IPS-NIHi11 (cell line): ENCODE measurements around the gene RAB44.

Experiments used
- DNase-seq: peaks from one replicate; pipeline ENCODE4 v3.0.0; 2012; ENCODE audit warnings: mixed read lengths, low spot score

RAB44 gene

GRCh38 chr6:36666826-36667591 is 30.6 kb upstream of the RAB44 start:
- peak; percentile 79 for DNase-seq

DNA sequence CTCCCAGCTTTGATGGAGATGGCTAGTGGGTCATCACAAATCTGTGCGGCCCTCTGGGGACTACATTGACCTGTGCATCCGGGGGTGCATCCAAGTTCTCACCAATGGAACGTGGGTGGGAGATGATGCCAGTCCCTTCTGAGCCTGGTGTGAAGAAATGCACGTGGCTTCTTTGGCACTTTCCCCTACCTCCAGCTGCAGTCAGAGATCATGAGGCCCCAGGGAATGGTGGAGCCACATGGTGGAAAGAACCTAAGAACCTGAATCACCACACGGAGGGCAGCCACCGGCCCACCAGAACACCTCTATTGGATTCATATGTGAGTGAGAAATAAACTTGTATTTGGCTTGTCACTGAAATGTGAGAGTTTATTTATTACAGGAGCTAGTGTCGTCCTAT is 29.0 kb upstream of the RAB44 start:
- no peak for DNase-seq

DNA sequence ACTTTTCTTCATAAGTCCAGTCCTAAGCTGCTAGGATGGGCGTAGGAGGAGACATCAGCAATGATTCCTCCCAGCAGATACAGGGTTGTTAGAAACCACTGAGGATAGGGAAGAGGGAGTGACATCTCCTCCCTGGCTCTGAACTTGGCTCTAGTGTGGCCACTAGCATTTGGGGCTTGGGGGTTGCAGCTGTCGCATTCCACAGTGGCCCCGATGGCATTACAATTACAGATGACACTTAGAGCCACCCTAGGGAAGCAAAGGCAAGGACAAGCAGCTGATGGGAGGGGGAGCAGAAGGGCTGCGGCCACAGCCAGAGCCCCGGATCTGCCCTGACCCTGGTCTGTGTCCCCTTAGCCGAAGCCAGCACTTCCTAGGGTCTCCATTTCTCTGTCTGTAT is 28.6 kb upstream of the RAB44 start:
- no peak for DNase-seq

DNA sequence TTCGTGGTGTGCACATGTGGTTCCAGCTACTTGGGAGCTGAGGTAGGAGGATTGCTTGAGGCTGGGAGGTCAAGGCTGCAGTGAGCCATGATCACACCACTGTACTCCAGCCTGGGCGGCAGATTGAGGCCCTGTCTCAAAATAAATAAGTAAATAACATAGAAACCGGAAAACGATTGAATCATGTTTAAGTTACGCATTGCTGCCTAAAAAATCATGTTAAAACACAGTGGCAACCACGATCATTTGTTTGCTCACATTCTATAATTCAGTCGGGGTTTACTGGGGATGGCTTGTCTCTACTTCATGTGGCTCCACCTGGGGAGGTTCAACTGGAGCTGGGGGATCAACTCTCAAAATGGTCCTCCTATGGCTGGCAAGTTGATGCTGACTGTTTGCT is 27.4 kb upstream of the RAB44 start:
- DNase-seq: no peak

GRCh38 chr6:36671687-36672375 is 25.8 kb upstream of the RAB44 start:
- no peak for DNase-seq

DNA sequence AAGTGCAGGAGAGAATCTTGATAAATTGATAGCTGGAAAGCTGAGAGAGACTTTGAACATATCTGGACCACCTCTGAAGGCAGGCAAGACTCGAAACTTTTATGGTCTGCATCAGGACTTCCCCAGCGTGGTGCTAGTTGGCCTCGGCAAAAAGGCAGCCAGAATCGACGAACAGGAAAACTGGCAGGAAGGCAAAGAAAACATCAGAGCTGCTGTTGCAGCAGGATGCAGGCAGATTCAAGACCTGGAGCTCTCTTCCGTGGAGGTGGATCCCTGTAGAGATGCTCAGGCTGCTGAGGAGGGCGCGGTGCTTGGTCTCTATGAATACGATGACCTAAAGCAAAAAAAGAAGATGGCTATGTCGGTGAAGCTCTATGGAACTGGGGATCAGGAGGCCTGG is 23.7 kb upstream of the RAB44 start:
- no peak for DNase-seq

GRCh38 chr6:36674942-36675341 is 22.7 kb upstream of the RAB44 start:
- DNase-seq: no peak

DNA sequence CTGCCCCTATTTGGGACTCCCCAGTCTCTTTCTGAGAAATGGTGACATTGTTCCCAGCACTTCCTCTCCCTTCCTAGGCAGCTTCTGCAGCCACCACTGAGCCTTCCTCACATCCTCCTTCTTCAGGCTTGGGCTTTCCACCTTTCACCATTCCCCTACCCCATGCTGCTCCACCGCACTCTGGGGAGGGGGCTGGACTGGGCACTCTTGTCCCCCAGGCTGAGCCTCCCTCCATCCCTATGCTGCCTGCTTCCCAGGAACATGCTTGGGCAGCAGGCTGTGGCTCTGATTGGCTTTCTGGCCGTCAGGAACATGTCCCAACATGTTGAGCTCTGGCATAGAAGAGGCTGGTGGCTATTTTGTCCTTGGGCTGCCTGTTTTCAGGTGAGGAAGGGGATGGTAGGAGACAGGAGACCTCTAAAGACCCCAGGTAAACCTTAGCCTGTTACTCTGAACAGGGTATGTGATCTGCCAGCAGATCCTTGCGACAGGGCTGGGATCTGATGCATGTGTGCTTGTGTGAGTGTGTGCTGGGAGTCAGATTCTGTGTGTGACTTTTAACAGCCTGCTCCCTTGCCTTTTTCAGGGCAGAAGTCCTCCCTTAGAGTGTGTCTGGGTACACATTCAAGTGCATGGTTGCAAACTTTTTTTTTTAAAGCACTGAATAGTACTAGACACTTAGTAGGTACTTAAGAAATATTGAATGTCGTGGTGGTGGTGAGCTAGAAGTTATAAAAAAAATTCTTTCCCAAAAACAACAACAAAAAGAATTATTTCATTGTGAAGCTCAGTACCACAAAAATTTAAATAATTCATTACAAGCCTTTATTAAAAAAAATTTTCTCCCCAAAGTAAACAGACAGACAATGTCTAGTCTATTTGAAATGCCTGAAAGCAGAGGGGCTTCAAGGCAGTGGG is 21.2 kb upstream of the RAB44 start:
- no peak for DNase-seq

DNA sequence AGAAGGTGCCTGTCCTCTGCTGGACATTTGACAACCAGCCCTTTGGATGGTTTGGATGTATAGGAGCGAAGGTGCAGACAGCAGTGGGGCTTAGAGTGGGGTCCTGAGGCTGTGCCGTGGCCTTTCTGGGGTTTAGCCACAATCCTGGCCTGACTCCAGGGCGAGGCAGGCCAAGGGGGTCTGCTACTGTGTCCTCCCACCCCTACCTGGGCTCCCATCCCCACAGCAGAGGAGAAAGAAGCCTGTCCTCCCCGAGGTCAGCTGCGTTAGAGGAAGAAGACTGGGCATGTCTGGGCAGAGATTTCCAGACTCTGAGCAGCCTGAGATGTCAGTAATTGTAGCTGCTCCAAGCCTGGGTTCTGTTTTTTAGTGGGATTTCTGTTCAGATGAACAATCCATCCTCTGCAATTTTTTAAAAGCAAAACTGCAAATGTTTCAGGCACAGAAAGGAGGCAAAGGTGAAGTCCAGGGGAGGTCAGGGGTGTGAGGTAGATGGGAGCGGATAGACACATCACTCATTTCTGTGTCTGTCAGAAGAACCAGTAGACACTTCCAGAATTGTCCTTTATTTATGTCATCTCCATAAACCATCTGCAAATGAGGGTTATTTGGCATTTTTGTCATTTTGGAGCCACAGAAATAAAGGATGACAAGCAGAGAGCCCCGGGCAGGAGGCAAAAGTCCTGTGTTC is 20.4 kb upstream of the RAB44 start:
- DNase-seq: no peak

DNA sequence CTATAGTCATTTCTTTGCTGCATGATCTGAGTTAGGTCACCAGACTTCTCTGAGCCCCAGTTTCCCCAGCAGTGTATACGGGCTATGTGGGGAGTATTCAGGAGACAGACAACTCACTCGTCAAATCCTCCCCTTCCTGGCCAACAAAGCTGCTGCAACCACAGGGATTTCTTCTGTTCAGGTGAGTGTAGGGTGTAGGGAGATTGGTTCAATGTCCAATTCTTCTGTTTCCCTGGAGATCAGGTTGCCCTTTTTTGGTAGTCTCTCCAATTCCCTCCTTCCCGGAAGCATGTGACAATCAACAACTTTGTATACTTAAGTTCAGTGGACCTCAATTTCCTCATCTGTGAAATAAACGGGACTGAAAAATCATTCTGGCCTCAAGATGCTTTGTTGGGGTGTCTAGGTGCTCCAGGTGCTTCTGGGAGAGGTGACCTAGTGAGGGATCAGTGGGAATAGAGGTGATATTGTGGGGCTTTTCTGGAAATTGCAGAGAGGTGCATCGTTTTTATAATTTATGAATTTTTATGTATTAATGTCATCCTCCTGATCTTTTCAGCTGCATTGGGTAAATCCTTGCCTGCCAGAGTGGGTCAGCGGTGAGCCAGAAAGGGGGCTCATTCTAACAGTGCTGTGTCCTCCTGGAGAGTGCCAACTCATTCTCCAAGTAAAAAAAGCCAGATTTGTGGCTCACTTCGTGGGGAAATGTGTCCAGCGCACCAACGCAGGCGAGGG is 19.7 kb upstream of the RAB44 start:
- DNase-seq: no peak

GRCh38 chr6:36678488-36679042 is 19.1 kb upstream of the RAB44 start, which contains the start of gene CDKN1A:
CDKN1A (plus strand) TSS chr6:36678714; CDS start chr6:36684102, 5,388 bp downstream.
- peak; percentile 93 for DNase-seq

DNA sequence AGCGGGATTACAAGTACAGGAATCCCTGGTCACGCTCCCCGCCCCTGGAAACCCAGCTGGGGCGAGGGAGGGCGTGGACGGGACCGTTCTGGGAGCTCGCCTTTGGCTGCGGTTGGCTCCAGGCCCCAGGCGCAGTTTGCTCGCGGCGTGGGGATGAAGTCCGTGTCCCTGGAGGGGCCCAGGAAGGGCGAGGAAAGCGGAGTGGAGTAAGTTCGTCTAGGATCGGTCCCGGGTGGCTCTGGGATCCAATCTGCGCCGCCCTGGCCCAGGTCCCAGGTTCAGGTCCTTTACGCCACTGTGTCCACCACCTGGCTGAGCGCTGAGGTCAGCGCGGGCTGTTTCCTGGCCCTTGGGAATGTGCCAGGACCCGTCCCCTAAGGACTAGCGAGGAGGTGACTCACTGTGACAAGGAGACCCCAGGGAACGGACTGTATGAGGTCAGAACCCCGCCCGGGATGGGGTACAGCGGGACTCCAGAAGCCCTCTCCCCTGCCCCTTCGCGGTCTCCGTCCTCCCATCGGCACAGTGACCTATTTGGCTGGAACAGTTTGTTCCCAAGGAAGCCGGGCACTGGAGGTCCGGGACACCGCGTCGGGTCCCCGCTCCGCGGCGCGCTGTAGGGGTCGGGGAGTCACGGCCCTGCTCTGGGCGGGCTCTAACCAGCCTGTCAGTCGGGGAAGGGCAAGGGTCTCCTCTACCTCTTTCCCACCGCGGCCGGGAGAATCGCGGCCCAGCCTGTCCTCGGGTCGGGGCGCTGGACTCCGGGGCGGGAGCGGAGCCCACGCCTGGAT is 18.4 kb upstream of the RAB44 start:
- no peak for DNase-seq

- peak; percentile 27 for DNase-seq
Observed at GRCh38 chr6:36682328-36683144, 15.1 kb upstream of the RAB44 start.

DNA sequence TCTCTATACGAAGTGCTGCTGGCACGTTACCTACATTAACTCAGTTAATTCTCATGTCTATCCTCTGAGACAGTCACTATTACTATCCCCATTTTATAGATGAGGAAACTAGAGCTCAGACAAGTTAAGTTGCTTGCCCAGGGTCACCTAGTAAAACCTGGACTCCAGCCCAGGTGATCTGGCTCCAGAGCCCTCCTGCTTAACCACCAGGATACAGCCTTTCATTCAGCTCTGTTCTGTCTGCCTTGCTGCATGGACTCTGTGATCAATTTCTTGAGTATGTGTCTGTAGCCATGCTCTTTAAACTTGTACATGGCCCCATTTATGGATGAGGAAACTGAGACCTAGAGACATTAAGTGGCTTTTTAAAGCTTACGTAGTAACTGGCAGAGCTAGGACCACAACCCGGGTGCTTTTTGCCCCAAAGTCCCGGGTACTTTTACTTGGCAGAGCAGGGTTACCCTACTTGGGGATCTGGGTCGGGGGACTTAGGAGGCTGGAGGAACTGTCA is 14.4 kb upstream of the RAB44 start:
- no peak for DNase-seq

- no peak for DNase-seq
Observed at GRCh38 chr6:36683656-36684446, 13.8 kb upstream of the RAB44 start.

DNA sequence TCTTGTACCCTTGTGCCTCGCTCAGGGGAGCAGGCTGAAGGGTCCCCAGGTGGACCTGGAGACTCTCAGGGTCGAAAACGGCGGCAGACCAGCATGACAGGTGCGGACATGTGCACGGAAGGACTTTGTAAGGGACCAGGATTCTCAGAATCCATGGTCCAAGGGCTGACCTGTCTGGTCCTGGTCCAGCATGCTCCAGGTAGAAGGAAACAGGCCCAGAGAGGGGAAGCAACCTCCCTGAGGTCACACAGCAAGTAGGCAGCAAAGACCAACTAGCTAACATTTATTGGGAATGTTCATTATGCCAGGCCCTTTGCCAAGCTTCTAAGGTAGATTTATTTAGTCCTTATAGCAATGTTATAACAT is 13.2 kb upstream of the RAB44 start:
- no peak for DNase-seq

DNA sequence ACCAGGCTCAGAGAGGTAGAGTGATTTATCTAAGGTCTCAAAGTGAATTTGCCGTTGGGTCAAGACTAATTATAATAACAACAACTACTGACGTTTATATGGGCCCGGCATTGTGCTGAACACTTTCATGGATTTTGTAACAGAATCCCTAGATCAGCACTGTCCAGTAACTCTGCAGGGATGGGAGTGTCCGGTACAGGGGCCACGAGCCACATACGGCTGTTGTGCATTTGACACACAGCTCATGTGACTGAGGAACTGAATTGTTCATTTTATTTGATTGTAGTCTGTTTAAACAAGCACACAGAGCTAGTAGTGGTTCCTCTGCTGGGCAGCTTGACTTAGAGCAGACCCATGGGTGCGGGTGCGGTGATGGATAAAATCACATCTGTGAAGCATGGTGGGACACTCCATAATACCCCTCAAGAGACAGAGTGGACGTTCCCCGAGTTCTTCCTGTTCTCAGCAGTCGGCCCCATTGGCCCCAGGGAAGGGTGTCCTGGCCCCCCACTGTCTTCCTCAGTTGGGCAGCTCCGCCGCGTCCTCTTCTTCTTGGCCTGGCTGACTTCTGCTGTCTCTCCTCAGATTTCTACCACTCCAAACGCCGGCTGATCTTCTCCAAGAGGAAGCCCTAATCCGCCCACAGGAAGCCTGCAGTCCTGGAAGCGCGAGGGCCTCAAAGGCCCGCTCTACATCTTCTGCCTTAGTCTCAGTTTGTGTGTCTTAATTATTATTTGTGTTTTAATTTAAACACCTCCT is 12.3 kb upstream of the RAB44 start:
- DNase-seq: no peak
